T-helper 1 cell treated with Interleukin-12 subunit alpha and Interleukin-12 subunit beta and Interleukin-4 antibody, amounts not matched to agents 30 ng/mL and 1 ng/mL, for 36 hours (primary cell): ENCODE results near the gene FUCA1. TPM values are rescaled to one million over a fixed set of nuclear protein-coding genes. Genes with fewer than 3 reads are reported as not detected.
"Not testable (repeated sequence)": the region's sequence is repeated elsewhere in the genome, so short reads cannot be mapped to it uniquely, and the experiment has no call there.

ENCODE experiments used
- intact Hi-C: fragments of 100-400 bp; cut with micrococcal nuclease; formaldehyde crosslinking; loops from one replicate; pipeline ENCODE4 v1.15.1; 2024
- total RNA-seq: library from RNA; stranded (reverse); gene quantifications from 2 replicates; pipeline ENCODE4 v1.2.3, GENCODE V29; 2022

Gene FUCA1
- 5.6 and 5.9 TPM in 2 replicates for total RNA-seq

DNA sequence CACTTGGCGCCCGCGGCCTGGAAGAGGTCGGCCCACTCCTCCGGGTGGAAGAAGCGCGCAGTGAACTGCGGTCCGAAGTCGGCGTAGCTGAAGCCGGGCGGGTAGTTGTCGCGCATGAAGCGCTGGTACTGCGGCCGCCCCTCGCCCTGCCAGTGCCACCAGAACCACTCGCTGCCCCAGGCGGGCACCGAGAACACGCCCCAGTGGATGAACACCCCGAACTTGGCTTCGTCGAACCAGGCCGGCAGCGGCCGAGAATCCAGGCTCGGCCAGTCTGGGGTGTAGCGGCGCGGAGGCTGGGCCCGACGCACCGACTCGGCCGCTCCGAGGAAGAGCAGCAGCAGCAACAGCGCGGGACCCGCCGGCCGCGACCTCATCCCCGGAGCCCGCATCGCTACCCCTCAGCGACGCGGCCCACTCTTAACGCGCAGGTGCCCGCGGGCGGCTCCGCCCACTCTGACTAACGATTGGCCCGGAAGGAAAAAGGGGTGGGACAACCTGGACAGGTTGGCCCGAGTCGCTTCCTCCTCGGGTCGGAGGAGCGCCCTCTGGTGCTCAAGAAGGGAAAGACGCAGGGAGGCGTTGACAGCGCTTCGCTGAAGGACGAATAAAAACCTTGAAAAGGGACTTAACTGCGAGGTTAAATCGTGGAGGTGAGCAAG, at the start of gene FUCA1:
Gene FUCA1, minus strand, starts transcription at position 396 of the 662 bp plus-strand sequence. Its CDS starts 4 bp downstream, at position 392.
- intact Hi-C loops = loop anchor here (1.0 to 5.0 kb wide), 10 partner anchors 30 to 177 kb away; partner anchors contain the start of genes GALE, HMGCL, PITHD1 and PNRC2

DNA sequence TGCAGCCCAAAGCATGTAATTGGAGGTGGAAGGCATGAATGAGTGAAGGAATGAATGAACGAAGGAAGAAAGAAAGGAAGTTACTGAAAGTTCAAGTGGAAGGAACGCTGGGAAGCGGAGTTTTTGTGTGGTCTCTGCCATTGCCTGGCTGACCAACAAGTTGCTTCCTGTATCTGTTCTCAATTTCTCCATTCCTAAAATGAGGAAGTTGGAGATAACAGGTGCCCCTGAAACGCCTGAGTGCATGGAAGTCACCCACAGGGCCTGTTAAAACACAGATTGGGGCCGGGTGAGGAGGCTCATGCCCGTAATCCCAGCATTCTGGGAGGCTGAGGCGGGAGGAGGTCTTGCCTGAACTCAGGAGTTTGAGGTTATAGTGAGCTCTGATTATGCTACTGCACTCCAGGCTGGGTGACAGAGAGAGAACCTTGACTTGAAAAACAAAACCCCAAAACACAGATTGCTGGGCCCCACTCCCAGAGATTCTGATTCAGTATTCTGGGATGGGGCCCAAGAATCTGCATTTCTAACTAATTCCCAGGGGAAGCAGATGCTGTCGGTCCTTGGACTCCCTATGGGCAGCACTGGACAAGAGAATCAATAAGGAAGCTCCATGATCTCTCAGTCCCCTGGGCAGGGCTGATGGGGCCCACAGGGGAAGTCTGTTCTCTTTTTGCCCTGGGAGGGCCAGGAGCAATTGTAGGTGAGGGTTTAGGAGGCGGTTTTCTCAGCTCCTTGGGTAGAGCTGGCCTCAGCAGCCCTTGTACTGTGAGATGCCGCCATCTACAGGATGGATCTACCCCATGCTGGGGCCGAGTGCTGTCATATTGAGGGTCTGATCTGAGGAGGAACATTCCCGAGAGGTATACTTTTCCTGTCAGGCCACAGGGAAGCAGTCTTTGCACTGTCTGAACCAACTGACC, 48.4 kb upstream of the FUCA1 start:
- intact Hi-C loops = loop anchor here (1.0 to 2.0 kb wide), 4 partner anchors 48 to 144 kb away; partner anchors contain the start of gene FUCA1

DNA sequence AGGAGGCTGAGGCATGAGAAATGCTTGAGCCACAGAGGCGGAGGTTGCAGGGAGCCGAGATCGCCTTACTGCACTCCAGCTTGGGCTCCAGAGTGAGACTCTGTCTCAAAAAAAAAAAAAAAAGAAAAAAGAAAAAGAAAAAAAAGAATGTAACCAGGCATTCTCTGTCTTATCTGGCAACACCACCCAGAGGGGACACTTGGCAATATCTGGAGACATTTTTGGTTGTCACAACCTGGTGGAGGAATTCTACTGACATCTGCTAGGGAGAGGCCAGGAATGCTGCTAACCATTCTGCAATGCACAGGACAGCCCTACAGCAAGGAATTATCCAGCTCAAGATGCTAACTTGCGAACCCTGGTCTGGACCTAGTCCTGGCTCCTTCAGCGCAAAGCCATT, 47.4 kb upstream of the FUCA1 start:
- intact Hi-C loops = no loop called here

DNA sequence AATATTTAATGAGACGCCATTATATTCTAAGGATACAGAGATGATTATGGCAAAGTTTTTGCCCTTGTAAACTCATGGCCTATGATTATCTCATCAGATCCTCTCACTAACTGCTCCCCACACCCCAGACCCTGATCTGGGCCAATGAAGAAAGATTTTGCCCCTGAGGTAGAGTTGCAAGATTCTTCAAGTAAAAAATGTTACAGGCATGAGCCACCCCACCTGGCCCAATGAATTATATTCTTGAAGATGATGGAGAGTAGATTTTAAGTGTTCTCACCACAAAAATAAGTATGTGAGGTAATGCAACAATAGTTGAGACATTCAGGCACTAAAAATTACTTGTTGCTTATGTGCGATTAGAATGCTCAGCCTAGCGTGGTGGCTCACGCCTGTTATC, 46.8 kb upstream of the FUCA1 start:
- intact Hi-C loops = no loop called here

DNA sequence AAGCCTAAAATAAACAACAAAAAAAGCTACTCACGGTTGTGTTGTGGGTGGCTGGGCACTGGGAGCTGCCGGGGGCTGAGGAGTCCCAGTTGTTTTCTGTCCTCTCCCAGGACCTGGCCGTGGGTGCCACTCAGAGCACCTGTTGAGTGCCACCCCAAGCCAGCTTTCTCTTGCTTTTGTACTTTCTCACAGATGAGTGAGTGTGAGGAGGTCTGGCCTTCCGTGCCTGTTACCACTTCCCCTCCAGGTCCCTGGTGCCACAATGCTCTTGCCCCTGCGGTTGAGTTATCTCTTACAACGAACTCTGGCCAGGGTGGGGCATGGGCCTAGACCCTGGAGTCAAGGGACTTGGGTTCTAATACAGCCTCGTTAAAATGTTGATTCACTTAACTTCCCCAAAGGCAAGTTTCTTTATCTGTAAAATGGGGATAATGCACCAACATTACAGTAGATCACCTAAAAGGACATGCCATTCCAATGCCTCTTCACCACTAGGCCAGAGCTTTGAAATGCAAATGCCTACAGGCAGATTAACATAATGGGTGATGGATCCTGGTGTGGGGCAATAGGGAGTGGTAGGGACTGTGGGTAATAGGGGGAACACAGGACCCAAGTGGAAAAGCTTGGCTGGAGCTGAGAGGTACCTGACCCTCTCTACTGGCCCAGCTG, 45.3 kb upstream of the FUCA1 start, which contains the start of gene CNR2:
Gene CNR2, minus strand, starts transcription at position 151 of the 669 bp plus-strand sequence. CDS start 37,745 bp downstream, outside the sequence.
- intact Hi-C loops = no loop called here

DNA sequence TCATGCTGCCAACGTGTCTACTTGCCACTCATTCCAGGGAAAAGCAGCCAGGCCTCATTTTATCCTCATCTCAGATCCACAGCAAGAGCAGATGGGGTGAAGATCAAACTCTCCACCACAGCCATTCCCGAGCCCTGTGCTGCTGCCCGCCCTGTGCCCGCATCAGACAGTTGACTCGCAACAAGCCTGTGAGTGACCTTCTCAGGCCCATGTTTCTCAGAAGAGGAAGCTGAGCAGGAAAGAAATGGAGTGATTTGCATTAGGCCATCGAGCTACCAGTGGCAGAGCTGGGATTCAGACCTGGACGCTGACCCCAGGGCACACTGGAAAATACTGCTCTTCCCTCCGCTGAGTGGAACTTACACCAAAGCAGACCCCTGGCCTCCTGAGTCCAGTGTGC, 43.8 kb upstream of the FUCA1 start:
- intact Hi-C loops = no loop called here

DNA sequence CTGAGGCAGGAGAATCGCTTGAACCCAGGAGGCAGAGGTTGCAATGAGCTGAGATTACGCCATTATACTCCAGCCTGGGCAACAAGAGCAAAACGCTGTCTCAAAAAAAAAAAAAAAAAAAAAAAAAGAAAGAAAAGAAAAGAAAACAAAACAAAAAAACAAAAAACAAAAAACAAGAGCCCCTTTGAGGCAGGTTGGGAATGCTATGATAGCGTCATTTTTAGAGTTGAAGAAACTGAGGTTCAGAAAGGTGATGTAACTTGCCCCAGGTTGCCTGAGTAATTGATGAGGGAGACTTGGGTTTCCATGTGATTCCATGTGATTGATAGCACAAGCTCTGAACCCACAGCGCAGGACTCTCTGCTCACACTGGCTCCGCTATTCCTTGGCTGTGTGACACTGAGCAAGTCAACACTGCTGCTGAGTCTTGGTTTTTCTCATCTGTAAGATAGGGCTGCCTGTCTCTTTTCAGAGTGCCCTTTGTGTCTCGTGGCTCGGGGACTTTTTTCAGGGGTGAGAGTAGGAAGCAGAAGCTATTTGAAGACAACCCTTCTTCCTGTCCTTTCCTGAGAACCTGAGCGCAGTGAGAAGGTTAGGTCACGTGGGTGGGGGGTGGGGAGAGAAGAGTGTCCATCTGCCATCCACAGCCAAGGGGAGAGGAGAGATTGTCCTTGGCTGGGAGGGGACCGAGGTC, 42.6 kb upstream of the FUCA1 start:
- intact Hi-C loops = no loop called here

DNA sequence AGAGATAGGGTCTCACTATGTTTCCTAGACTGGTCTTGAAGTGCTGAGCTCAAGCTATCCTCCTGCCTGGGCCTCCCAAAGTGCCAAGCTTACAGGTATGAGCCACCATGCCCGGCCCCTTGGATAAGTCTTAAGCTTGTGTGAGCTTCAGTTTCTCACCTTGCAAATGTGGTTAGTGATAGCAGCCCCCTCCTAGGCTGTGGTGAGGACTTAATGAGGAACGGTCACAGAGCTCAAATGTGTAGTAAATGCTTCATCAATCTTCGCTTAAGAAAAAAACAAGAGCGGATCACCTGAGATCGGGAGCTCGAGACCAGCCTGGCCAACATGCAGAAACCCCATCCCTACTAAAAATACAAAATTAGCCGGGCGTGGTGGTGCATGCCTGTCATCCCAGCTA, 42.1 kb upstream of the FUCA1 start:
- intact Hi-C loops = no loop called here

DNA sequence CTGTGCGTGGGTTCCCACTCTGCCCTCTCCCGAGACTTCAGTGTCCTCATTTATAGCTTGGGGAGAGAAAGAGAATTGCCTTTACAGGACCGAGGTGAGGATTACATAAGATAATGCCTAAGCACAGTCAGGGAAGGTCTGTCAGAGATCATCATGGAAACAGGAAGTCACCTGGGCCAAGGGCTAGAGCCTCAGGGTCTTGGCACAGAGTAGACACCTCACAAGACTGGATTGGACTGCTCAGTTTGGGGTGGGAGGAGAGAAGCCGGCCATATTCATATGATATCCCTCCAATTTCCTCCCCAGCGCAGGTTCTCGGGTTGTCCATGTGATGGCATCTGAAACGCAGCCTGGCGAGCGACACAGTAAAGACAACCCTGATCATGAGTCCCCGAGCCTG, 41.3 kb upstream of the FUCA1 start:
- intact Hi-C loops = loop anchor here (5.0 kb wide), 1 partner anchor 48 kb away; the partner anchor contains the start of gene PNRC2

DNA sequence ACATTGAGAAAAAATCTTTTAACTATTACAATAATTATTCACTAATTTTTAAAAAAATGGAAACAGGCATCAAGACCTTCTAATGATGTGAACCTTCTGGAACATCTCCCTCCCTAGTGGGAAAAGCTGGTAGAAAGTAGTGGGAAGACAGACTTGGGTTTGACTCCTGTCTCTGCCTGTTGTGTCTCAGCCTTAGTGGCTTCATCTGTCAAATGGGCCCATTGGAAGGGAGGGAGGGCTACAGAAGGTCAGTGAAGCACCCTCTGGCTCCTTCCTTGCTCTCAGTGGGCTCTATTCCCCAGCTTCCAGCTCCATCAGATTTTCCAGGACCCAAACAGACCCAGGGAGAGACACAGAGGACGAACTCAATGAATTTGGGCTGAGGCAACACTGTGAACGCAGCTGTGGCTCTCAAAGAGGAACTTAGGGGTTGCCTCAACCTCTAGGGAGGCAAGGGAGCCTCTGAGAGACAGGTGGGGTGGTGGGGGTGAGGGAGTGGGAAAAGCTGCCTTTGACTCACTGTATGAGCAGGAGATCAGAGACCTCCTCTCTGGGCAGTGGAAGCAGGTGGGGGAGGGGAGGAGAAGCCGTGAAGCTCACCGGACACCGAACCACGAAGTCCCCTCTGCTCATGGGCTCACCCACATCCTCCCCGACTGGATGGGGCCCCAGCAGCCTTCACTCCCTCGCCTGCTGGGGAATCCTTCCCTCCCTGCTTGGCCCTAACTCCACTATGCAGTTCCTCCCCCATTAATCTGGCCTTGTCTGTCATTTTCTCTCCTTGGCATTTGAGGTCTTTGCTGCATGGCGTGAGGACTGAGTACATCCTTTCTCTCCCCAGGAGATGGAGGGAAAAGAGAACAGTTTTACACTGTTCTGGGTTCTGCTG, 40.6 kb upstream of the FUCA1 start:
- intact Hi-C loops = loop anchor here (5.0 kb wide), 1 partner anchor 49 kb away; the partner anchor contains the start of gene PNRC2

DNA sequence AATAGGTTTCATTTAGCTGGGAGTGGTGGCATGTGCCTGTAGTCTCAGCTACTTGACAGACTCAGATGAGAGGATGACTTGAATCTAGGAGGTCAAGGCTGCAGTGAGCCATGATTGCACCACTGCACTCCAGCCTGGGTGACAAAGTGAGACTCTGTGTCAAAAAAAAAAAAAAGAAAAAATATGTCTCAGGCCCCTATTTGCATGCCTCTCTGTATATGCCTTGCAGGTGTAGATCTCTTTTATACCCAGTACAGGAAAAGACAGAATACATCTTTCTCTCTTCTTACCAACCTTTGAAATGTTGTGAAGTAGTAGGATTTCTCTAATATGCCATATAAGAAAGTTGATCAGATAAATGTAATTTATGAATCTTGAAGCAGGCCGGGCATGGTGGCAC, 38.6 kb upstream of the FUCA1 start:
- intact Hi-C loops = loop anchor here (5.0 kb wide), 1 partner anchor 51 kb away; the partner anchor contains the start of gene PNRC2

DNA sequence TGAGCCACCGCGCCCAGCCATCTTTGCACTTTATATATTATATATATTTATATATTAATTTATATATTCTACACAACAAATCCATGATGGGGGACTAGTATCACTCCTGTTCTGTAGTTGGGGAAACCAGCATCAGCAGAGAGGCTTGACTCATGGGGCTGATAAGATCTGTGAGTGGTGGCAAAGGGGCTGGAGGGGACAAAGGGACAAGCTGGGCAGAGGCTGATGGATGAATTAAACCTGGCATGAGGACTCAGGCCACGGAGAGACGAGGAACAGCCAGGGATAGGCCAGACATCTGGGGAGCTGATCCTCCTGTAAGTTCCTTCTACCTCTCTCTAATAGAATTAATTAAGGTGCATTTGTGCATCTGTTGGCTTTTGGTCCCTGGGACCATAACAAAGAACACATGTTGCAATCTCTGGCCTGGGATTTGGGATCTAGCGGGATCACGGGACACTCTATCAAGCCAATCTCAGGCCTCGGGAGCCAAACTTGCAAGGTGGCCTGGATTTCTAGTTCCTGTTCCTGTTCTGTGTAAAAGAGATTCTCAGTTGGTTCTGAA, 37.5 kb upstream of the FUCA1 start:
- intact Hi-C loops = loop anchor here (5.0 kb wide), 1 partner anchor 52 kb away; the partner anchor contains the start of gene PNRC2

DNA sequence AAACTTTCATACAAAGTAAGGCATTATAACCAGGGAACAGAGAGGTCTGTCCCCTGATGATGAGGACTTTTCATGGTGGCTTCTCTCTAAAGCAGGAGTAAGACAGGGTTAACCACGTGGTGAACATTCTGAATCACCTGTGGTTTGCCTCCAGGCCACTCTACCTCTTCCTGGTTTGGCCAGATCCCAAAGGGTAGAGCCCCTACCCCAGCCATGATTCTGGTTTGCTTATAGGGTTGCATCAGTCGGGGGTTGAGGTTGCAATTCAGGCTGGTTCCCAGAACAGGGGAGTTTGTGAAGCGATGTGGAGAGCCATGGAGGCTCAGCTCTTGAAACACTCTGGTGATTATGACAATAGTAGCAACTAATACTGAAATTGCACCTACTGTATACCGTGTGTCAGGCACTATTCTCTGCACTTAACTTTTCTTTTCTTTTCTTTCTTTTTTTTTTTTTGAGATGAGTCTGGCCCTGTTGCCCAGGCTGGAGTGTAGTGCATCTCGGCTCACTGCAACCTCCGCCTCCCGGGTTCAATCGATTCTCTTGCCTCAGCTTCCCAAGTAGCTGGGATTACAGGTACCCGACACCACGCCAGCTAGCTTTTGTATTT, 36.8 kb upstream of the FUCA1 start:
- intact Hi-C loops = loop anchor here (5.0 kb wide), 1 partner anchor 52 kb away; the partner anchor contains the start of gene PNRC2

DNA sequence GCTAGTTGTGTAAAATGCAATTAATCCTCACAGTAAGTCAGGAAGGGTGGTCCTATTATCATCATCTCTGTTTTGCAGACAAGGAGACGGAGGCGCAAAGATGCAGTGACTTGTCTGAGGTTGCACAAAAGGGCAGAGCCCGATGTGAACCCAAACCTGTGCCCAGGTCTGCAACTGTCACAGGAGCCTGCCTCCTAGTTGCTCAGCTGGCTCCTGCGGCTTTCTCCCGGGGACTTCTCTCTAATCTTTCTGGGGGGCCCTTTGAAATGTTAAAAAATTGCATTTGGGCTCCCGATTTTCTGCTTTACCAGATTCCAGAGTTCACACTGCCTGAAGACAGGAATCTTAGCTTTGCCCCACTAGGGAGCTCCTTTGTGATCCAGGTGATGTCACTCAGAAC, 35.7 kb upstream of the FUCA1 start:
- intact Hi-C loops = no loop called here

DNA sequence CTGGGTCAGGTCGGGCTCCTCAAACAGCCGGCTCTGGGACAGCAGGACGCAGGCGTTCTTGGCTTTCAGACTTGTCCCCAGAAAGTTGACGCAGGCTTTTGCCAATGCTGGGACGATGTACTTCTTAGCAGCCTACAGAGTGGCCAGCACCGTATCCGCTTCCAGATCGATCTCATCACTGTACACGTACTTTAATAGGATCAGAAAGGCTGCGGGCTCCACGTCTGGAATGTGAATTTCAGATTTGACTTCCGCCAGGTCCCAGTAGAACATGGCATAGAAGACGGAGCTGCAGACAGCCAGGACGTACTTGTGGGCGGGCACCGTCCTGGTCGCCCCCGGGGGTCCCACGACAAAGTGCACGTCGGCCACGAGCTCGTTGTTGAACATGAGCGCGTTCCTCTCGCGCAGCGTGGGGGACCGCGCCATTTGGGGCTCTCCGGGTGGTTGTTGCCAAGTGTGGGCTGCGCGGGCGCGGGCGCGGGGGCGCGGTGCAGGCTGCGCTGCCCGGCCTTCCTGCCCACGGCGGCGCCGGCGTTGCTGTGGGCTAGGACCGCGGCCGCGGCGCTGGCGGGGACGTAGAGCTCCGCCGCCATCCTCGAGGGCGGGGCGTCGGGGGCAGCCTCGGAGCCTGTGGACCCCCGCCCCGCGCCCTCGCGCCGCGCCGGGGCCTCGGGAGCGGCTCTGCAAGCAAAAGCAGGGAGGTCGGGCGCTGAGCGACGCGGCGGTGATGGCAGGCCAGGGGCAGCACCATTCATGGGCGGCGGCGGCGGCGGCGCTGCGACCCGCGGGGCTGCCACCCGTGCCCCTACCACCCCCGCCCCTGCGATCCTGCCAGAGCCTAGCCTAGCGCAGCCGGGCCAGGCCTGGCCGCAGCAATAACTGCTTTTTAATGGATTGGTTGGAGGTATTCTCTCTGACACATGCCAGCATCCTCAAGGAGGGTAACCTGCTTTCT, 34.5 kb upstream of the FUCA1 start:
- intact Hi-C loops = no loop called here

DNA sequence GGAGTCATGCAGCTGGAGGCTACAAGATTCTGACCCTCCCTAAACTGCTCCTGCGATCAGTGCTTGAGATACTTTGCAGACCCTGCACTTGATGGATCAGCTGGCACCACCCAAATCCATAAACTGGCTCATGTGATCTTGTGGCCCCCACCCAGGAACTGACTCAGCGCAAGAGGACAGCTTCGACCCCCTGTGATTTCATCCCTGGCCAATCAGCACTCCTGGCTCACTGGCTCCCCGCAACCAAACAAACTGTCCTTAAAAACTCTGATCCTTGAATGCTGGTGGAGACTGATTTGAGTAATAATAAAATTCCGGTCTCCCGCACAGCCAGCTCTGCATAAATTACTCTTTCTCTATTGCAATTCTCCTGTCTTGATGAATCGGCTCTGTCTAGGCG, 31.9 kb upstream of the FUCA1 start:
- intact Hi-C loops = not testable (repeated sequence)

DNA sequence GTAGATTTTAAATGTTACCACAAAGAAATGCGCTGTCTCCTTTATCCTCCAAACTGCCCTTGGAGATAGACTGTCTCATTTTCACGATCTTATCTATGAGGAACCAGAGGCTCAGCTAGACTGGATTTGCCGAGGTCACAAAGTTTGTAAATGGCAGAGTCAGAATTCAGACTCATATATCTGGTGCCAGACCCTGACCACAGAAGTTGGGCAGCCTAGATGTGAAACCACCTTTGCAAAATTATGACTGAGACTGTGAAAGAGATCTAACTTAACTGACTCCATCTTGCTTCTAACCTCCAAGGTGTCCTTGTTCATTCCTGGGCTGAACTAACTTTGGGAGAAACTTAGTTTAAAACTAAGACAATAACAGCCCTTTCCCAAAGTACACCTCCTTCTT, 31.0 kb upstream of the FUCA1 start:
- intact Hi-C loops = no loop called here

DNA sequence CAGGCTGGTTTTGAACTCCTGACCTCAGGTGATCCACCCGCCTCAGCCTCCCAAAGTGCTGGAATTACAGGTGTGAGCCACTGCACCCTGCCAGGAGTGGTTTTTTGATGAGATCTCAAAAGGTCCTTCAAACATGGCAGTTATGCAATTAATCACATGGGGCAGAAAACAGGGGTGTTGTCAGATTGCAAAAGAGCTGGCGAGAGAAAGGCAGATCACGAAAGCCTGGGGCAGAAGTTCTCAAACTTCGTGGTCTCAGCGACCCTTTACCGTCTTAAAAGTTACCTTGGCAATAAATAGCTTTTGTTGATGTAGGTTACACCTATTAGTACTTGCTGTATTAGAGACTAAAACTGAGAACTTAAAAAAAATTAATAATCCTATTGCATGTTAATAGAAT, 29.0 kb upstream of the FUCA1 start:
- intact Hi-C loops = no loop called here
